ENCODE results near the gene NPPA.
A peak's percentile ranks its signal among the peaks of the same experiment; 100 is the strongest.
"Not testable (repeated sequence)": the region's sequence is repeated elsewhere in the genome, so short reads cannot be mapped to it uniquely, and the experiment has no call there.

The NPPA gene

GRCh38 chr1:11807133-11807532 is 40.5 kb downstream of the NPPA start:
- no peak for TF ChIP-seq CTCF (conservative IDR thresholded peaks at IDR 0.05; ENCODE audit: low read depth, low read length)
- H3K4me3 ChIP-seq (ENCODE audit: low read depth, low read length), result peak overlapping the region; percentile 97
- DNase-seq (ENCODE audit: low read depth), result no peak

GRCh38 chr1:11806307-11806936 is 41.2 kb downstream of the NPPA start:
- H3K4me3 ChIP-seq (ENCODE audit: low read depth, low read length), result peak overlapping the region; percentile 97
- no peak for TF ChIP-seq CTCF (conservative IDR thresholded peaks at IDR 0.05; ENCODE audit: low read depth, low read length)
- peak; percentile 44 for DNase-seq (ENCODE audit: low read depth)

- H3K4me3 ChIP-seq (ENCODE audit: low read depth, low read length), result peak within 1 kb of the TSS; percentile 97
- DNase-seq (ENCODE audit: low read depth), result peak; percentile 100
- TF ChIP-seq CTCF (conservative IDR thresholded peaks at IDR 0.05; ENCODE audit: low read depth, low read length), result no peak
Measured at GRCh38 chr1:11805422-11806306, 41.9 kb downstream of the NPPA start, which contains the start of the genes CLCN6 and MTHFR. CLCN6 (plus strand) TSS chr1:11806191; CDS start chr1:11806263, 72 bp downstream. MTHFR (minus strand) TSS chr1:11805964; CDS start chr1:11803116, 2,848 bp downstream.

- H3K4me3 ChIP-seq (ENCODE audit: low read depth, low read length), result peak overlapping the region; percentile 77
- no peak for TF ChIP-seq CTCF (conservative IDR thresholded peaks at IDR 0.05; ENCODE audit: low read depth, low read length)
- peak; percentile 81 for DNase-seq (ENCODE audit: low read depth)
Measured at GRCh38 chr1:11804666-11805421, 42.7 kb downstream of the NPPA start.

GRCh38 chr1:11803924-11804665 is 43.5 kb downstream of the NPPA start:
- H3K4me3 ChIP-seq (ENCODE audit: low read depth, low read length), result peak overlapping the region; percentile 7
- DNase-seq (ENCODE audit: low read depth), result not testable (repeated sequence)

GRCh38 chr1:11802973-11803885 is 44.4 kb downstream of the NPPA start:
- DNase-seq (ENCODE audit: low read depth), result peak; percentile 99
- H3K4me3 ChIP-seq (ENCODE audit: low read depth, low read length), result peak overlapping the region; percentile 84
- no peak for TF ChIP-seq CTCF (conservative IDR thresholded peaks at IDR 0.05; ENCODE audit: low read depth, low read length)

Measured in choroid plexus epithelial cell (primary cell).